ENCODE results near the gene IMMP1L. TPM values are rescaled to one million over a fixed set of nuclear protein-coding genes. Genes with fewer than 3 reads are reported as not detected.

IMMP1L gene
- total RNA-seq, 1 donor from 2014 or later = 17.7 TPM

GRCh38 chr11:31441296-31441695, 68.1 kb downstream of the IMMP1L start:
- Histone ChIP-seq H3K9ac (ENCODE audit: low read depth in 1 of 3, low read length in 3 of 3) (no peak overlapping the region), H3K36me3 (ENCODE audit: control insufficient read depth in 3 of 3, insufficient read depth in 3 of 3, low read length in 3 of 3) (no peaks in the 10 kb centered on the region), H3K4me3 (ENCODE audit: low read length in 3 of 3) (no peak overlapping the region), H3K27ac (ENCODE audit: low read depth, low read length) (no peak overlapping the region), H3K9me3 (ENCODE audit: control insufficient read depth in 3 of 3, low read length in 3 of 3) (no peaks in the 10 kb centered on the region), H3K4me1 (ENCODE audit: control insufficient read depth in 3 of 3, insufficient read depth in 3 of 3, low read length in 3 of 3) (no peaks in the 10 kb centered on the region), H3K27me3 (ENCODE audit: control insufficient read depth in 3 of 3, insufficient read depth in 3 of 3, low read length in 3 of 3) (no peaks in the 10 kb centered on the region)

GRCh38 chr11:31437742-31438435, 71.5 kb downstream of the IMMP1L start:
- H3K4me1 ChIP-seq (ENCODE audit: control insufficient read depth in 3 of 3, insufficient read depth in 3 of 3, low read length in 3 of 3) = no peaks in the 10 kb centered on the region
- H3K9me3 ChIP-seq (ENCODE audit: control insufficient read depth in 3 of 3, low read length in 3 of 3) = no peaks in the 10 kb centered on the region
- H3K4me3 ChIP-seq (ENCODE audit: low read length in 3 of 3) = no peak overlapping the region
- H3K27me3 ChIP-seq (ENCODE audit: control insufficient read depth in 3 of 3, insufficient read depth in 3 of 3, low read length in 3 of 3) = no peaks in the 10 kb centered on the region
- no peak overlapping the region for H3K27ac ChIP-seq (ENCODE audit: low read depth, low read length)
- H3K9ac ChIP-seq (ENCODE audit: low read depth in 1 of 3, low read length in 3 of 3) = no peak overlapping the region
- H3K36me3 ChIP-seq (ENCODE audit: control insufficient read depth in 3 of 3, insufficient read depth in 3 of 3, low read length in 3 of 3) = peaks cover 0 to 1% (median 0%) of the 10 kb centered on the region in 3 donors

- H3K27me3 ChIP-seq (ENCODE audit: control insufficient read depth in 3 of 3, insufficient read depth in 3 of 3, low read length in 3 of 3) = no peaks in the 10 kb centered on the region
- H3K36me3 ChIP-seq (ENCODE audit: control insufficient read depth in 3 of 3, insufficient read depth in 3 of 3, low read length in 3 of 3) = peaks cover 0 to 7% (median 6%) of the 10 kb centered on the region in 3 donors
- no peak overlapping the region for H3K27ac ChIP-seq (ENCODE audit: low read depth, low read length)
- H3K4me1 ChIP-seq (ENCODE audit: control insufficient read depth in 3 of 3, insufficient read depth in 3 of 3, low read length in 3 of 3) = no peaks in the 10 kb centered on the region
- H3K9me3 ChIP-seq (ENCODE audit: control insufficient read depth in 3 of 3, low read length in 3 of 3) = no peaks in the 10 kb centered on the region
- H3K4me3 ChIP-seq (ENCODE audit: low read length in 3 of 3) = no peak overlapping the region
- H3K9ac ChIP-seq (ENCODE audit: low read depth in 1 of 3, low read length in 3 of 3) = no peak overlapping the region
Observed at GRCh38 chr11:31433851-31434250, 75.6 kb downstream of the IMMP1L start.

- Histone ChIP-seq H3K4me1 (ENCODE audit: control insufficient read depth in 3 of 3, insufficient read depth in 3 of 3, low read length in 3 of 3) (no peaks in the 10 kb centered on the region), H3K9me3 (ENCODE audit: control insufficient read depth in 3 of 3, low read length in 3 of 3) (no peaks in the 10 kb centered on the region), H3K27ac (ENCODE audit: low read depth, low read length) (no peak overlapping the region), H3K27me3 (ENCODE audit: control insufficient read depth in 3 of 3, insufficient read depth in 3 of 3, low read length in 3 of 3) (no peaks in the 10 kb centered on the region), H3K36me3 (ENCODE audit: control insufficient read depth in 3 of 3, insufficient read depth in 3 of 3, low read length in 3 of 3) (no peaks in the 10 kb centered on the region), H3K4me3 (ENCODE audit: low read length in 3 of 3) (no peak overlapping the region), H3K9ac (ENCODE audit: low read depth in 1 of 3, low read length in 3 of 3) (no peak overlapping the region)
Observed at GRCh38 chr11:31424652-31425051, 84.8 kb downstream of the IMMP1L start.

GRCh38 chr11:31422703-31423102, 86.7 kb downstream of the IMMP1L start:
- Histone ChIP-seq H3K27me3 (ENCODE audit: control insufficient read depth in 3 of 3, insufficient read depth in 3 of 3, low read length in 3 of 3) (no peaks in the 10 kb centered on the region), H3K36me3 (ENCODE audit: control insufficient read depth in 3 of 3, insufficient read depth in 3 of 3, low read length in 3 of 3) (no peaks in the 10 kb centered on the region), H3K4me1 (ENCODE audit: control insufficient read depth in 3 of 3, insufficient read depth in 3 of 3, low read length in 3 of 3) (no peaks in the 10 kb centered on the region), H3K9ac (ENCODE audit: low read depth in 1 of 3, low read length in 3 of 3) (no peak overlapping the region), H3K9me3 (ENCODE audit: control insufficient read depth in 3 of 3, low read length in 3 of 3) (no peaks in the 10 kb centered on the region), H3K27ac (ENCODE audit: low read depth, low read length) (no peak overlapping the region), H3K4me3 (ENCODE audit: low read length in 3 of 3) (no peak overlapping the region)

- H3K27me3 ChIP-seq (ENCODE audit: control insufficient read depth in 3 of 3, insufficient read depth in 3 of 3, low read length in 3 of 3) = no peaks in the 10 kb centered on the region
- H3K4me1 ChIP-seq (ENCODE audit: control insufficient read depth in 3 of 3, insufficient read depth in 3 of 3, low read length in 3 of 3) = no peaks in the 10 kb centered on the region
- no peaks in the 10 kb centered on the region for H3K36me3 ChIP-seq (ENCODE audit: control insufficient read depth in 3 of 3, insufficient read depth in 3 of 3, low read length in 3 of 3)
- H3K9me3 ChIP-seq (ENCODE audit: control insufficient read depth in 3 of 3, low read length in 3 of 3) = no peaks in the 10 kb centered on the region
- H3K27ac ChIP-seq (ENCODE audit: low read depth, low read length) = no peak overlapping the region
- no peak overlapping the region for H3K4me3 ChIP-seq (ENCODE audit: low read length in 3 of 3)
- no peak overlapping the region for H3K9ac ChIP-seq (ENCODE audit: low read depth in 1 of 3, low read length in 3 of 3)
Observed at GRCh38 chr11:31421820-31422219, 87.6 kb downstream of the IMMP1L start.

GRCh38 chr11:31419669-31420068, 89.8 kb downstream of the IMMP1L start:
- Histone ChIP-seq H3K9ac (ENCODE audit: low read depth in 1 of 3, low read length in 3 of 3) (no peak overlapping the region), H3K4me1 (ENCODE audit: control insufficient read depth in 3 of 3, insufficient read depth in 3 of 3, low read length in 3 of 3) (no peaks in the 10 kb centered on the region), H3K9me3 (ENCODE audit: control insufficient read depth in 3 of 3, low read length in 3 of 3) (no peaks in the 10 kb centered on the region), H3K27ac (ENCODE audit: low read depth, low read length) (no peak overlapping the region), H3K4me3 (ENCODE audit: low read length in 3 of 3) (no peak overlapping the region), H3K36me3 (ENCODE audit: control insufficient read depth in 3 of 3, insufficient read depth in 3 of 3, low read length in 3 of 3) (no peaks in the 10 kb centered on the region), H3K27me3 (ENCODE audit: control insufficient read depth in 3 of 3, insufficient read depth in 3 of 3, low read length in 3 of 3) (no peaks in the 10 kb centered on the region)

GRCh38 chr11:31419138-31419537, 90.3 kb downstream of the IMMP1L start:
- Histone ChIP-seq H3K36me3 (ENCODE audit: control insufficient read depth in 3 of 3, insufficient read depth in 3 of 3, low read length in 3 of 3) (no peaks in the 10 kb centered on the region), H3K9ac (ENCODE audit: low read depth in 1 of 3, low read length in 3 of 3) (no peak overlapping the region), H3K4me1 (ENCODE audit: control insufficient read depth in 3 of 3, insufficient read depth in 3 of 3, low read length in 3 of 3) (no peaks in the 10 kb centered on the region), H3K4me3 (ENCODE audit: low read length in 3 of 3) (no peak overlapping the region), H3K9me3 (ENCODE audit: control insufficient read depth in 3 of 3, low read length in 3 of 3) (no peaks in the 10 kb centered on the region), H3K27me3 (ENCODE audit: control insufficient read depth in 3 of 3, insufficient read depth in 3 of 3, low read length in 3 of 3) (no peaks in the 10 kb centered on the region), H3K27ac (ENCODE audit: low read depth, low read length) (no peak overlapping the region)

GRCh38 chr11:31417816-31418215, 91.6 kb downstream of the IMMP1L start:
- Histone ChIP-seq H3K9ac (ENCODE audit: low read depth in 1 of 3, low read length in 3 of 3) (no peak overlapping the region), H3K9me3 (ENCODE audit: control insufficient read depth in 3 of 3, low read length in 3 of 3) (no peaks in the 10 kb centered on the region), H3K27ac (ENCODE audit: low read depth, low read length) (no peak overlapping the region), H3K27me3 (ENCODE audit: control insufficient read depth in 3 of 3, insufficient read depth in 3 of 3, low read length in 3 of 3) (no peaks in the 10 kb centered on the region), H3K36me3 (ENCODE audit: control insufficient read depth in 3 of 3, insufficient read depth in 3 of 3, low read length in 3 of 3) (no peaks in the 10 kb centered on the region), H3K4me3 (ENCODE audit: low read length in 3 of 3) (no peak overlapping the region), H3K4me1 (ENCODE audit: control insufficient read depth in 3 of 3, insufficient read depth in 3 of 3, low read length in 3 of 3) (no peaks in the 10 kb centered on the region)

- no peaks in the 10 kb centered on the region for H3K4me1 ChIP-seq (ENCODE audit: control insufficient read depth in 3 of 3, insufficient read depth in 3 of 3, low read length in 3 of 3)
- no peak overlapping the region for H3K9ac ChIP-seq (ENCODE audit: low read depth in 1 of 3, low read length in 3 of 3)
Observed at GRCh38 chr11:31417357-31417756, 92.1 kb downstream of the IMMP1L start.

More at GRCh38 chr11:31417357-31417756, 92.1 kb downstream of the IMMP1L start:
- Histone ChIP-seq H3K27me3 (ENCODE audit: control insufficient read depth in 3 of 3, insufficient read depth in 3 of 3, low read length in 3 of 3) (no peaks in the 10 kb centered on the region), H3K27ac (ENCODE audit: low read depth, low read length) (no peak overlapping the region), H3K4me3 (ENCODE audit: low read length in 3 of 3) (no peak overlapping the region), H3K9me3 (ENCODE audit: control insufficient read depth in 3 of 3, low read length in 3 of 3) (no peaks in the 10 kb centered on the region), H3K36me3 (ENCODE audit: control insufficient read depth in 3 of 3, insufficient read depth in 3 of 3, low read length in 3 of 3) (no peaks in the 10 kb centered on the region)
